CD4-positive, alpha-beta T cell (primary cell): ENCODE results near the gene RGS9. TPM values are rescaled to one million over a fixed set of nuclear protein-coding genes. Genes with fewer than 3 reads are reported as not detected.

Experiments used
- ATAC-seq: fragments of 200-7000 bp; cut with Tn5 transposase; one replicate; pipeline ENCODE4 v1.10.0; 2022; ENCODE audit warnings: mild to moderate bottlenecking; ENCODE audit not compliant: poor library complexity
- CTCF ChIA-PET: fragments of 350-600 bp; sonication (Branson Sonifier 250); formaldehyde crosslinking; loops from one replicate; lab custom pipeline; 2021; ENCODE audit warnings: antibody characterized with exemption, inconsistent platforms; lab: Charles Lee
- POLR2A ChIA-PET: fragments of 350-600 bp; sonication (Branson Sonifier 250); formaldehyde crosslinking; loops from one replicate; lab custom pipeline; 2021; ENCODE audit warnings: antibody characterized with exemption, inconsistent platforms; lab: Charles Lee
- DNase-seq, 14 experiments: peaks; one replicate each; pipeline ENCODE4 v3.0.0-alpha.2; 2013 to 2020; ENCODE audit warnings: mixed read lengths in 2 of 14
- H3K27ac ChIP-seq, 2 donors: one replicate each; pipeline versions ENCODE4 v1.5.1 to v1.7.0; 2013; ENCODE audit warnings: low read length in 2 of 2, low read depth in 1 of 2, mild to moderate bottlenecking in 1 of 2
- H3K27me3 ChIP-seq, 2 experiments: 1 replicate in 1 of 2; 2 replicates in 1 of 2; pipeline versions ENCODE4 v1.6.1 to v1.7.0; 2013; ENCODE audit warnings: low read length in 2 of 2, control low read depth in 1 of 2, mild to moderate bottlenecking in 1 of 2, moderate library complexity in 1 of 2; ENCODE audit not compliant: insufficient read depth in 2 of 2, control insufficient read depth in 1 of 2
- H3K36me3 ChIP-seq: one replicate; pipeline ENCODE4 v1.6.1; 2013; ENCODE audit warnings: low read length, control low read depth; ENCODE audit not compliant: insufficient read depth
- H3K4me1 ChIP-seq: one replicate; pipeline ENCODE4 v1.6.1; 2013; ENCODE audit warnings: low read length, control low read depth; ENCODE audit not compliant: insufficient read depth
- H3K4me3 ChIP-seq: one replicate; pipeline ENCODE4 v1.5.1; 2013; ENCODE audit warnings: mild to moderate bottlenecking, low read length, moderate library complexity
- H3K9me3 ChIP-seq, 2 experiments: 1 replicate in 1 of 2; 2 replicates in 1 of 2; pipeline versions ENCODE4 v1.6.1 to v1.7.0; 2013; ENCODE audit warnings: low read length in 2 of 2, mild to moderate bottlenecking in 2 of 2, control low read depth in 1 of 2, moderate library complexity in 1 of 2; ENCODE audit not compliant: control insufficient read depth in 1 of 2, insufficient read depth in 1 of 2
- H3K27ac Mint-ChIP-seq: one replicate; pipeline ENCODE4 v1.8.0; 2020; ENCODE audit warnings: mixed read lengths
- H3K27me3 Mint-ChIP-seq: one replicate; pipeline ENCODE4 v1.8.0; 2021; ENCODE audit warnings: mixed read lengths
- H3K36me3 Mint-ChIP-seq: one replicate; pipeline ENCODE4 v1.8.0; 2021; ENCODE audit warnings: low read depth, mixed read lengths
- H3K4me1 Mint-ChIP-seq: one replicate; pipeline ENCODE4 v1.8.0; 2021; ENCODE audit warnings: low read depth, mixed read lengths
- H3K4me3 Mint-ChIP-seq: one replicate; pipeline ENCODE4 v1.8.0; 2020; ENCODE audit warnings: mild to moderate bottlenecking, mixed read lengths
- H3K9me3 Mint-ChIP-seq: one replicate; pipeline ENCODE4 v1.8.0; 2020; ENCODE audit warnings: mixed read lengths
- intact Hi-C, 2 experiments: fragments of 100-400 bp; cut with DNase I in 1 of 2; cut with micrococcal nuclease in 1 of 2; formaldehyde crosslinking; loops; one replicate each; pipeline versions ENCODE4 v1.15.1 to v1.9.0; 2023 to 2025; cut with DNase I, micrococcal nuclease
- total RNA-seq, 174 experiments: library from RNA in 2 of 174; stranded (reverse) in 2 of 174; gene quantifications; one replicate each; pipeline ENCODE4 v1.2.3 and lab custom pipeline; 2021 to 2026
- TF ChIP-seq, protein P1 (sequence below): fragments of 200-600 bp; IDR thresholded peaks from one replicate; pipeline ENCODE4 v1.8.0; 2022; ENCODE audit warnings: antibody characterized with exemption, mild to moderate bottlenecking

RGS9 gene
- total RNA-seq, 2 experiments from 2014 or later, result 0.60 to 0.73 TPM

DNA sequence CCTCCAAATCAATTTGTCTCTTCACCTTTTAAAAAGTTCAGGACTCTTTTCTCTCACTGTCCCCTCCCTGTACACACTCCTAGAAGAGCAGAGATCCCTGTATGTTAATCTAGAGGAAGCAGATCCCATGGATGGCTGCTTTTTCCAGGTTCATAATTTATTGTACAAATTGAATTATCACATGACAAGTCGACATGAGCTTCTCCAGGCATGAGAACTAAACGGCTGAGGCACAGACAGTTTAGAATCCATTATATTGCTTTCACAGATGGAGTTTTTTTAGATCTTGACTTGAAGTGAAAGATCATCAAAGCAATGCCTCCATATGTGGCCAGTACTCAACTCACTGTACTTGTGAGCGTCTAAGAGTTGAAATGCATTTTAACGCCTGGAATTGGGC is 47.9 kb downstream of the RGS9 start:
- Mint-ChIP-seq H3K36me3 (no peaks in the 10 kb centered on the region), H3K27me3 (no peaks in the 10 kb centered on the region), H3K27ac (no peak overlapping the region), H3K4me3 (no peak overlapping the region), H3K9me3 (no peaks in the 10 kb centered on the region), H3K4me1 (peaks cover 25% of the 10 kb centered on the region)
- no peak overlapping the region for H3K4me3 ChIP-seq
- no peaks in the 10 kb centered on the region for H3K9me3 ChIP-seq
- H3K27ac ChIP-seq, result no peak overlapping the region
- TF ChIP-seq, protein P1, sequence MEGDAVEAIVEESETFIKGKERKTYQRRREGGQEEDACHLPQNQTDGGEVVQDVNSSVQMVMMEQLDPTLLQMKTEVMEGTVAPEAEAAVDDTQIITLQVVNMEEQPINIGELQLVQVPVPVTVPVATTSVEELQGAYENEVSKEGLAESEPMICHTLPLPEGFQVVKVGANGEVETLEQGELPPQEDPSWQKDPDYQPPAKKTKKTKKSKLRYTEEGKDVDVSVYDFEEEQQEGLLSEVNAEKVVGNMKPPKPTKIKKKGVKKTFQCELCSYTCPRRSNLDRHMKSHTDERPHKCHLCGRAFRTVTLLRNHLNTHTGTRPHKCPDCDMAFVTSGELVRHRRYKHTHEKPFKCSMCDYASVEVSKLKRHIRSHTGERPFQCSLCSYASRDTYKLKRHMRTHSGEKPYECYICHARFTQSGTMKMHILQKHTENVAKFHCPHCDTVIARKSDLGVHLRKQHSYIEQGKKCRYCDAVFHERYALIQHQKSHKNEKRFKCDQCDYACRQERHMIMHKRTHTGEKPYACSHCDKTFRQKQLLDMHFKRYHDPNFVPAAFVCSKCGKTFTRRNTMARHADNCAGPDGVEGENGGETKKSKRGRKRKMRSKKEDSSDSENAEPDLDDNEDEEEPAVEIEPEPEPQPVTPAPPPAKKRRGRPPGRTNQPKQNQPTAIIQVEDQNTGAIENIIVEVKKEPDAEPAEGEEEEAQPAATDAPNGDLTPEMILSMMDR, result no peak
- intact Hi-C loops, result no loop called here
- H3K36me3 ChIP-seq, result no peaks in the 10 kb centered on the region
- ChIA-PET CTCF (no interaction called here), POLR2A (no interaction called here)
- H3K4me1 ChIP-seq, result peaks cover 28% of the 10 kb centered on the region
- no peaks in the 10 kb centered on the region for H3K27me3 ChIP-seq
- ATAC-seq (no peak), DNase-seq (no peak)

DNA sequence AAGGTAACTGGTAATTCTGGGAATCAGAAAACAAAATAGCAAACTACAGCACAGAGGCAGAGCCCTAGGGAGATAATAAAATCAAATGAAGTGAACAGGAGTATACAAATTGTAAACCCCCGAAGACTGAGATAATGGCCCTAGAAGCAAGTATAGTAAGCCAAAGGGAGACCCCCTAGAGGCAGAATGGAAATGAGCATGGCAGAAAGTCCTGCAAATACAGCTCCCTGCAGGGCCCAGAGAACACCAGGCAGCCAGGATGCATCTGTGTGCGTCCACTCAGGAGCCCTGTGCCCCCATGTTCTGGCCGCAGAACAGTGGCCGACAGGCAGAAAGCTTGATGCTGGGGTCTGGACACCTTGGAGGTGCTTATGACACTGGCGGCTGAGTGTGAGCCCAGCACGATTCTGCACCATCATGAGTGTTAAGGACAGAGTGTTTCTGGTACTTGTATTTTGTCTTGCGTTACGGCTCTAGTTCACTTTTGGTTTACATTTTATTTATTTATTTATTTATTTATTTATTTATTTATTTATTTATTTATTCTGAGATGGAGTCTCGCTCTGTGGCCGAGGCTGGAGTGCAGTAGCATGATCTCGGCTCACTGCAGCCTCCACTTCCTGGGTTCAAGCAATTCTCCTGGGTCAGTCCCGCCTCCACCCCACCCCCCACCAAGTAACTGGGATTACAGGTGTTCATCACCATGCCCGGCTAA is 48.7 kb downstream of the RGS9 start:
- H3K36me3 Mint-ChIP-seq, result no peaks in the 10 kb centered on the region
- ATAC-seq (no peak), DNase-seq (no peak)
- peaks cover 20% of the 10 kb centered on the region for H3K4me1 Mint-ChIP-seq
- CTCF ChIA-PET, result no interaction called here
- Histone ChIP-seq H3K4me1 (peaks cover 20% of the 10 kb centered on the region), H3K27ac (no peak overlapping the region), H3K27me3 (no peaks in the 10 kb centered on the region), H3K36me3 (no peaks in the 10 kb centered on the region), H3K9me3 (no peaks in the 10 kb centered on the region), H3K4me3 (no peak overlapping the region)
- H3K27ac Mint-ChIP-seq, result no peak overlapping the region
- TF ChIP-seq, protein P1, result no peak
- no peak overlapping the region for H3K4me3 Mint-ChIP-seq
- POLR2A ChIA-PET, result no interaction called here
- no peaks in the 10 kb centered on the region for H3K9me3 Mint-ChIP-seq
- no peaks in the 10 kb centered on the region for H3K27me3 Mint-ChIP-seq
- intact Hi-C loops, result no loop called here

DNA sequence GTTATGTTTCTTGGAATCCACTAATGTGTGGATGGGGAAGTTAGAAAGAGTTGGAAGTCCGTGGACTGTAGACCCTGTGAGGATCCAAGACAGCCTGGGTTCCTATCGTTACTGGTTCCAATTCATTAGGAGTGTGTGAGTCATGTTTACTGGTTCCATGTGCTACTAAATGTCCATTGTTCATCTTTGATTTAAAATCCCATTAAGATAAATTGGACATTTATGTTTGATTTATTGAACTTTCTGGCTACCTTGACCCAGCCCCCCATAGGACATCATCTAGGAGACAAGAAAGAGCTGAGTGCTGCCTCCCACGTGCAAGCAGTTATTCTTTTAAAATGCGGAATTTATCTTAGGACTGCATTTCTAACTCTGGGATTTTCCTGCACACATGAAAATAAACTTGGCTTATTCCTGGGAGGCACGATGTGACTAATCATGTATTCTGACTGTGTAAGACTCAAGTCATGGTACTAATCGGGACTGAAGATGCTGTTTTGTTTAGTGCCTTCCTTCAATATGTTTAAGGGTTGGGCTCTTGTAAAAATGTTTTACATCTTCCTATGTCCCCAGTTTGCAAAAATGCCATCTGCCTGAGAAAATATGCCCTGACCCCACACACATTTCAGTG is 53.4 kb downstream of the RGS9 start:
- no peak overlapping the region for H3K4me3 Mint-ChIP-seq
- DNase-seq, result no peak
- H3K9me3 Mint-ChIP-seq, result no peaks in the 10 kb centered on the region
- H3K27ac Mint-ChIP-seq, result no peak overlapping the region
- Histone ChIP-seq H3K27ac (no peak overlapping the region), H3K9me3 (no peaks in the 10 kb centered on the region), H3K27me3 (no peaks in the 10 kb centered on the region), H3K4me3 (no peak overlapping the region), H3K4me1 (no peaks in the 10 kb centered on the region), H3K36me3 (no peaks in the 10 kb centered on the region)
- ChIA-PET POLR2A (no interaction called here), CTCF (no interaction called here)
- TF ChIP-seq, protein P1, result no peak
- no peaks in the 10 kb centered on the region for H3K4me1 Mint-ChIP-seq
- intact Hi-C loops, result no loop called here
- no peaks in the 10 kb centered on the region for H3K36me3 Mint-ChIP-seq
- no peak for ATAC-seq
- no peaks in the 10 kb centered on the region for H3K27me3 Mint-ChIP-seq
